ENCODE measurements around the gene NRGN. TPM values are rescaled to one million over a fixed set of nuclear protein-coding genes. Genes with fewer than 3 reads are reported as not detected.

The NRGN gene
- total and polyA plus RNA-seq, 10 donors = 12.7 to 61.2 (median 33.9) TPM

GRCh38 chr11:124778281-124778680 is 38.5 kb downstream of the NRGN start:
- intact Hi-C loops (cut with DNase I; ENCODE audit: low total_unique reads) = no loop called here

GRCh38 chr11:124779568-124779967 is 39.8 kb downstream of the NRGN start:
- Histone ChIP-seq H3K9me3 (no peaks in the 10 kb centered on the region), H3K36me3 (peaks cover 0 to 9% (median 0%) of the 10 kb centered on the region in 6 donors), H3K4me3 (no peak overlapping the region), H3K27me3 (replicated peaks in 1 of 7) (no peaks in the 10 kb centered on the region), H3K27ac (no peak overlapping the region), H3K4me1 (peaks cover 0 to 11% (median 0%) of the 10 kb centered on the region in 6 donors)
- intact Hi-C loops (cut with DNase I; ENCODE audit: low total_unique reads) = no loop called here
- no peak for TF ChIP-seq CTCF (IDR thresholded peaks at IDR 0.05 in 8 of 11, conservative IDR thresholded peaks at IDR 0.05 in 3 of 11)
- no peak for TF ChIP-seq POLR2AphosphoS5 (IDR thresholded peaks at IDR 0.05)
- no peak for TF ChIP-seq POLR2A (IDR thresholded peaks at IDR 0.05)
- WGBS, 5 donors = 71 to 92% (median 90%) methylated on average over 1 of the region's 1 CpG
- no peak for DNase-seq

More at GRCh38 chr11:124778281-124778680, 38.5 kb downstream of the NRGN start:
- WGBS, 5 donors = 85 to 96% (median 93%) methylated on average over 2 of the region's 2 CpGs
- H3K4me1 ChIP-seq = peaks cover 0 to 11% (median 0%) of the 10 kb centered on the region in 6 donors
- H3K27ac ChIP-seq = no peak overlapping the region
- H3K4me3 ChIP-seq = no peak overlapping the region
- TF ChIP-seq CTCF (IDR thresholded peaks at IDR 0.05 in 8 of 11, conservative IDR thresholded peaks at IDR 0.05 in 3 of 11) = no peak
- no peak for TF ChIP-seq POLR2A (IDR thresholded peaks at IDR 0.05)
- no peak for TF ChIP-seq POLR2AphosphoS5 (IDR thresholded peaks at IDR 0.05)
- DNase-seq = no peak
- peaks cover 0 to 22% (median 0%) of the 10 kb centered on the region in 6 donors for H3K36me3 ChIP-seq
- no peaks in the 10 kb centered on the region for H3K27me3 ChIP-seq (replicated peaks in 1 of 7)
- no peaks in the 10 kb centered on the region for H3K9me3 ChIP-seq

- intact Hi-C loops (cut with DNase I; ENCODE audit: low total_unique reads) = no loop called here
Measured at GRCh38 chr11:124783002-124783401, 43.3 kb downstream of the NRGN start.

GRCh38 chr11:124784051-124784450 is 44.3 kb downstream of the NRGN start:
- no peaks in the 10 kb centered on the region for H3K36me3 ChIP-seq
- no peaks in the 10 kb centered on the region for H3K4me1 ChIP-seq
- no peak for DNase-seq
- WGBS, 5 donors = 90 to 99% (median 95%) methylated on average over 2 of the region's 2 CpGs
- TF ChIP-seq POLR2AphosphoS5 (IDR thresholded peaks at IDR 0.05) (no peak), CTCF (IDR thresholded peaks at IDR 0.05 in 8 of 11, conservative IDR thresholded peaks at IDR 0.05 in 3 of 11) (no peak), POLR2A (IDR thresholded peaks at IDR 0.05) (no peak)
- no peak overlapping the region for H3K27ac ChIP-seq
- H3K4me3 ChIP-seq = no peak overlapping the region
- H3K27me3 ChIP-seq (replicated peaks in 1 of 7) = no peaks in the 10 kb centered on the region
- intact Hi-C loops (cut with DNase I; ENCODE audit: low total_unique reads) = no loop called here
- no peaks in the 10 kb centered on the region for H3K9me3 ChIP-seq

More at GRCh38 chr11:124783002-124783401, 43.3 kb downstream of the NRGN start:
- no peak for DNase-seq
- peaks cover 0 to 5% (median 0%) of the 10 kb centered on the region in 6 donors for H3K36me3 ChIP-seq
- H3K4me3 ChIP-seq = no peak overlapping the region
- H3K4me1 ChIP-seq = no peaks in the 10 kb centered on the region
- H3K9me3 ChIP-seq = no peaks in the 10 kb centered on the region
- no peak for TF ChIP-seq CTCF (IDR thresholded peaks at IDR 0.05 in 8 of 11, conservative IDR thresholded peaks at IDR 0.05 in 3 of 11)
- no peak for TF ChIP-seq POLR2AphosphoS5 (IDR thresholded peaks at IDR 0.05)
- no peak for TF ChIP-seq POLR2A (IDR thresholded peaks at IDR 0.05)
- 94 to 98% (median 95%) methylated on average over 4 of the region's 4 CpGs for WGBS, 5 donors
- H3K27me3 ChIP-seq (replicated peaks in 1 of 7) = no peaks in the 10 kb centered on the region
- H3K27ac ChIP-seq = no peak overlapping the region
